ENCODE data around the gene INHBE.
"Not testable (repeated sequence)": the region's sequence is repeated elsewhere in the genome, so short reads cannot be mapped to it uniquely, and the experiment has no call there.

INHBE gene

DNA sequence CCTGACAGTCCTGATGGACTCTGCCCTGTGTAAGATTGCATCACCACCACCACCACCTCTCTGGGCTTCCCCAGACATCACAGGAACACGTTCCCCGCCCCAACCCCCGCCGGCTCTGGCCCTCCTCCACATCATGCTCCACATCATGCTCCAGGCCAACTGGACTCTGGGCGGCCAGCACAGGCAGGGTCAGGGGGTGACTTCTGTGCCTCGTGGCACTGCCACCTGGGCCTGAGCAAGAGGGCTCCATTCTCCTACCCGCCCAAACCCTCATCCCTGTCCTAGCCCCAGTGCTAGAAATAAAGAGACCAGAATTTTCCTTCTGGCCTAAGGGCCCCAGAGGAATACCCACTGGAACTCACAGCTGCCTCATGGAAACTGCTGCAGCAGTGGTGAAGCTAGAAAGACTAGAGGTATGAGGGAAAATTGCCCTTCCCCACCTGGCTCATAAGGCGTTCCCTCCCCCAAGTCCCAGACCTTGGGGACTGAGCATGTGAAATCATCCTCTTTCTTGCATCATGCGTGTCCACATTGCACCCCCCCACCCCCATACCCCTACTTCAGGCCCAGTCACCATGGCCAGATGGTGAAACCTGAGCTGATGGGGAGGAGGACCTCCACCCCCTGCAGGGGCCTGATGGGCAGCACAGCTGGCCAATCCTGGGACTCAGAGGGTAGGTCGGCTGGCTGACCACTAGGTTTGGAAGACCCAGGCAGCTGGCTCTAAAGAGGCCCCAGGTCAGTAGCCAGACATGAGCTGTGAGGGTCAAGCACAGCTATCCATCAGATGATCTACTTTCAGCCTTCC is at the start of gene INHBE:
TSS of gene INHBE (plus strand) at position 742 of the 808 bp plus-strand sequence. CDS start 230 bp downstream, outside the sequence.
- DNase-seq: peak; percentile 83

GRCh38 chr12:57410534-57410933 is 44.6 kb upstream of the INHBE start:
- no peak for DNase-seq

GRCh38 chr12:57414160-57414559 is 40.9 kb upstream of the INHBE start:
- not testable (repeated sequence) for DNase-seq

- DNase-seq: no peak
Observed at GRCh38 chr12:57415088-57415487, 40.0 kb upstream of the INHBE start.

DNA sequence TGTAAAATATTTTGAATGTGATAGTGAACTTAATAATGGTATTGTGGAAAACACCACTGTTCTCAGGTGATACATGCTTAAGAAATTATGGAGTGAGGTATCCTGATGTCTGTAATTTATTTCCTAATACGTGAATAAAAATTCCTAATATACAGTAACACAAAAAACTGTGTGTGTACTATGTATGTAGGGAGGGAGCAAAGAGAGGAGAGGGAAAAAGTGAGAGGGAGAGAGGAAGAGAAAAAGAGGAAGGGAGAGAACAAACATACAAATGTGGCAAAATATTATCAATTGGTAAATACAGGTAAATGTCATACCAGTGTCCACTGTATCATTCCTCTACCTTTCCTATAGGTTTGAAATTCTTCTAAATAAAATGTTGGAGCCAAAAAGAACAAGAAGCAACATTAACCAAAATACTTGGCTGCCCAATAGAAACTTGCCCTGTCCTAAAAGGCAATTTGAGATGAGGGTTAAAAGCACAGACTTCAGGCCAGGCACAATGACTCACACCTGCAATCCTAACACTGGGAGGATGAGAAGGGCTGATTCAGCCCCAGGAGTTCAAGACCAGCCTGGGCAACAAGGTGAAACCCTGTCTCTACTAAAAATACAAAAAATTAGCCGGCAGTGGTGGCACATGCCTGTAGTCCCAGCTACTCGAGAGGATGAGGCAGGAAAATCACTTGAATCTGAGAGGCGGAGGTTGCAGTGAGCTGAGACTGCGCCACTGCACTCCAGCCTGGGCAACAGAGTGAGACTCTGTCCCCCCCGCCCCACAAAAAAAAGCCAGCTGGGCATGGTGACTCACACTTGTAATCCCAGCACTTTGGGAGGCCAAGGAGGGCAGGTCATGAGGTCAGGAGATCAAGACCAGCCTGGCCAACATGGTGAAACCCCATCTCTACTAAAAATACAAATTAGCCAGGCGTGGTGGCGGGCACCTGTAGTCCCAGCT is 38.8 kb upstream of the INHBE start:
- no peak for DNase-seq

GRCh38 chr12:57418255-57418654 is 36.9 kb upstream of the INHBE start:
- no peak for DNase-seq

DNA sequence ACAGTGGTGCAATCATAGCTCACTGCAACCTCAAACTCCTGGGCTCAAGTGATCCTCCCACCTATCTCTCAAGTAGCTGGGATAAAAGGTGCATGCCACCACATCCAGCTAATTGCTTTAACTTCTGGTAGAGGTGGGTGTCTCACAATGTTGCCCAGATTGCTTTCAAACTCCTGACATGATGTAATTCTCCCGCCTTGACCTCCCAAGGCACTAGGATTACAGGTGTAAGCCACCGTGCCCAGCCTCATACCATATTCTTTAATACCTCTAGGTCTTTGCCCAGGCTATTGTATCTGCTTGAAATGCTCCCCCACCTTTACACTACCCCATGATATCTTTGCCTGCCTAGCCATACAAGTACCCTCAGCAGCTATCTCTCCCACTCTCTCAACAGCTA is 35.6 kb upstream of the INHBE start:
- no peak for DNase-seq

DNA sequence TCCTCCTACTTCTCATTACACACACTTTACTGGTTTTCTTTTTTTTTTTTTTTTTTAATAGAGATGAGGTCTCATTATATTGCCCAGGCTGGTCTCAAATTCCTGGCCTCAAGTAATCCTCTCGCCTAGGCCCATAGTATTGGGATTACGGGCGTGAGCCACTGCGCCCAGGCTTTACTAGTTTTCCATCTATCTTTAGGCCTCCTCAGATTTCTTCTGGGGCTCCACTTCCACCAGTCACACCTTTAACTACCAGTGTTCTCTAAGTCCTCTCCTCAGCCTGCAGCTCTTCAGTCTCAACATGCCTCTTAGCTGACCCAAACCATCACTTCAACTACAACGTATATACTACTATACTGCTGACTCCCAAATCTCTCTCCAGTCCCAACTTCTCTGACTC is 34.6 kb upstream of the INHBE start:
- DNase-seq: no peak

- DNase-seq: not testable (repeated sequence)
Observed at GRCh38 chr12:57426948-57427347, 28.2 kb upstream of the INHBE start.

DNA sequence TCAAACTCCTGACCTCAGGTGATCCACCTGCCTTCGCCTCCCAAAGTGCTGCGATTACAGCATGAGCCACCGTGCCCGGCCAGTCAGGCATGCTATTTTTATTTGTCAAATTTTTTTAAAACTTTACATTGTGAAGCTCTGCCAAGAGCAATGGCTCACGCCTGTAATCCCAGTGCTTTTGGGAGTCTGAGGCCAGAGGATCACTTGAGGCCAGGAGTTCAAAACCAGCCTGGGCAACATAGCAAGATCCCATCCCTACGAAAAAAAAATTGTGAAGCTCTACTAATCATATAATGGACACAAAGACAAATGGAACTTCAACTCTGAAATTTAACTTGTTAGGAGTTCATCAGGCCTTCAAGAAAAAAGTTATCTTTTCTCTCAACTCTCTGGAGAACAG is 26.1 kb upstream of the INHBE start:
- DNase-seq: no peak

DNA sequence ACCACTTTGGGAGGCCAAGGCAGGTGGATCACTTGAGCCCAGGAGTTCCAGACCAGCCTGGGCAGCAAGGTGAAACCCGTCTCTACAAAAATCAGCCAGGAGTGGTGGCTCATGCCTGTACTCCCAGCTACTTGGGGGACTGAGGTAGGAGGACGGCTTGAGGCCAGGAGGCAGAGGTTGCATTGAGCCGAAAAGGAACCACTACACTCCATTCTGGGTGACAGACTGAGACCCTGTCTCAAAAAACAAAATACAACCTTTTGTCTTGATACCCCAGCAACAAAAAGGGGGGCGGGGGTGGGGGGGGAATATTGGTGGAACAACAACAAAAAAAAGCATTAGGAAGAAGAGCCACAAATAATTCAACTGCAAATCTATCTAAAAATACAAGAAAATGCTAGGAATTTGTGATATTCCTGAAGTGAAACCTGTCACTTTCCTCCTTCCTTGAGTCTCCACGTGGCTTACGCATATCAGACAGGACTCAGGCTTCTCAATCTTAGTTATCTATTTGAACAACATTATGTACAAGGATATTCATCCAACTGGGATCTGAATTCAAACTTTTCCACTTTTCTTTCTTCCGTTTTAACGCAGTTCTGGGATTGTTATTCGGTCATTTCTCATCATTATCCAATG is 25.5 kb upstream of the INHBE start:
- no peak for DNase-seq

DNA sequence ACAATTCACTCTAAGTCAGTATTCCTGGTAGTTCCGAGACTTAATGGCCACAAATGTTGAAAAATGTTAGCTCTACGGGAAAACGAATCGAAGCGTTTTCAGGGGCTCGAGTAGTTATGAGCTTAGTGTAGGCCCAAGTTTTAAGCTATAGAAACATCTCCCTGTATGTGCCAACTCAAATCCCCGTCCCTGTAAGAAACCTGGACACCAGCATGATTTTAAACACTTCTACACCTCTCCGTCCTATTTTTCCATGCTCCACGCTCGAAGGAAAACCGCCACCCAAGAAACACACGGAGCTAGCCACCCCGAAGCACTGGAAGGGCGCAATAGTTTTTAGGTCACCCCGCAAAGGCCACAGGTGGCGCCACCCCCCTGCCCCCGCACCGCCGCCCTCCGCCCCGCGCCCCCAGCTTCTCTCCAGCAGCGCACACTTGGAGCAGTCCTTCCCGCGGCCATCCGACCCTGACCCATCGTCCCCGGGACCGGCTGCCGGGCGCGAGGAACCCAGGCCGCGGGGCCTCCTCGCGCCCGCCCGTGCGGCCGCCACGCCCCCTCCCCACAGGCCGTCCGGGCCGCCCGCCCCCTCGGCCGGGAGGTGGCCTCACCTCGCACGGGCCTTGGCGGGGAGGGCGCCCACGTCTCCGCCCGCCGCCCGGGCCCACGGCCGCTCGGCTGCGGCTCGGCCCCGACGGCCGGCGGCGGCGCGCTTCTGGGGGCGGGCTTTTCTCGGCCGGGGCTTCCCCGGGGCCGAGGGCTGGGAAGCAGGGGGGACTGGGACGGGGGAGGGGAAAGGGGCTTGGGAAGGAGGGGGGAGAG is 24.8 kb upstream of the INHBE start:
- DNase-seq: no peak

DNA sequence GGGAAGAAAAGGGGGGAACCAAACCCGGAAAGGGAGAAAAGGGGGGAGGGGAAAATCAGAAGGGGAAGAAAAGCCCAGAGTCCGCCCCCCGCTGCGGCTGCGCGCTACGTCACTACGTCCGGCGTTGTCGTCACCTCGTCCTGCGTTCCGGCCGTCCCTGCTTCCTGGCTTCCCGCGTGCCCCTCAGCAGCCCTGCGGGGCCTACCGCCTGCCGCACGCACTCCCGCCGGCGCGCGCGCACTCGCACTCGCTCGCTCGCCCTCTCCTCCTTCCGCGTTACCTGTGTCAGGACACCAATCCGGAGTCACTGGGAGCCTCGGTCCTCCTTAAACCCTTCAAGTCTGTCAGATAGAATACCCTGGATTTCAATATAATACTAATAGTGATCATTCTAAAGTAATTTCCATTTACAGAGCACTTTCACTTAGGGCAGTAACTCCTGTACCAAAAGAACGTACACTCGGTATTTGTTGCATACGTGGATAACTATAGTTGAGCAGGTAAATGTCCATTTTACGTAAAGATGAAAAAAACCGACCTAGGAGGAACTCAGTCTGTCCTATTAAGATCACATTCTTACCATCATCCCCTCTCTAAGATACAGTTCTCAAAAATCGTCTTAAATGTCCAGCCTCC is 24.1 kb upstream of the INHBE start, which contains the start of gene R3HDM2:
TSS of gene R3HDM2 (minus strand) at position 113 of the 636 bp plus-strand sequence. CDS start 120,615 bp downstream, outside the sequence.
- DNase-seq: peak; percentile 68

DNA sequence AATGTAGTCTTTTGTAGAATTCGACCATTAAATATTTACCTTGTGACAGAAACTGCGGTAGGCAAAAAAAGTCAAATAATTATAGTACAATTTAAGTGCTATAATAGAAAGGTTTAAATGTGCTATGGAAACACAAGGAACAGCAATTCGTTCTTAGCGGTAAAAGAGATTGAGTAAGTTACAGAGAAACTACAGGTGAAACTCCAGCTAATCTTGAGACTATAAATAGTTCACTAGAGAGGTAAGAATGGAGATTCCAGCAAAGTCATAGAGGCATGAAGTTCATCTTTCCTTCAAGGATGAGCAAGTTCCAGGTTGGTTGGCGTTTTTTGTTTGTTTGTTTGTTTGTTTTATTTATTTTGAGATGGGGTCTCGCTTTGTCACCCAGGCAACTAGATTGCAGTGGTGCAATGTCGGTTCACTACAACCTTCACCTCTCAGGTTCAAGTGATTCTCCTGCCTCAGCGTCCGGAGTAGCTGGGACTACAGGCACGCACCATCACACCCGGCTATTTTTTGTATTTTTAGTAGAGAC is 23.4 kb upstream of the INHBE start:
- no peak for DNase-seq

- no peak for DNase-seq
Observed at GRCh38 chr12:57433370-57433769, 21.7 kb upstream of the INHBE start.

DNA sequence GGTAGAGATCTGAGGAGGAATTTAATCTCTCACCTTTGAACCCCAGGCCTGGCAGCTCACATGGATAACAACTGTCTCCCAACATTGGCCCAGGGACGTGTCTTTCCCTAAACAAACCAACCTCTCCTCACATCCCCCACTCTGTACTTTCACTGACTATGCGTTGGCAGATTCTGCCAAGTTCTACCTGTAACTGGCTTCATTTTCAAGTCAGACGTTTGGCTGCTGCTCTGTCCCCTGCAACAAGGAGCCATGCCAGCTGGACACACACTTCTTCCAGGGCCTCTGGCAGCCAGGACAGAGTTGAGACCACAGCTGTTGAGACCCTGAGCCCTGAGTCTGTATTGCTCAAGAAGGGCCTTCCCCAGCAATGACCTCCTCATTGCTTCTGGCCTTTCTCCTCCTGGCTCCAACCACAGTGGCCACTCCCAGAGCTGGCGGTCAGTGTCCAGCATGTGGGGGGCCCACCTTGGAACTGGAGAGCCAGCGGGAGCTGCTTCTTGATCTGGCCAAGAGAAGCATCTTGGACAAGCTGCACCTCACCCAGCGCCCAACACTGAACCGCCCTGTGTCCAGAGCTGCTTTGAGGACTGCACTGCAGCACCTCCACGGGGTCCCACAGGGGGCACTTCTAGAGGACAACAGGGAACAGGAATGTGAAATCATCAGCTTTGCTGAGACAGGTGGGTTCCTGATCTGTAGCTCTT is 20.4 kb upstream of the INHBE start, which contains the start of gene INHBC:
TSS of gene INHBC (plus strand) at position 268 of the 707 bp plus-strand sequence. CDS start at position 371, 103 bp downstream.
- no peak for DNase-seq

DNA sequence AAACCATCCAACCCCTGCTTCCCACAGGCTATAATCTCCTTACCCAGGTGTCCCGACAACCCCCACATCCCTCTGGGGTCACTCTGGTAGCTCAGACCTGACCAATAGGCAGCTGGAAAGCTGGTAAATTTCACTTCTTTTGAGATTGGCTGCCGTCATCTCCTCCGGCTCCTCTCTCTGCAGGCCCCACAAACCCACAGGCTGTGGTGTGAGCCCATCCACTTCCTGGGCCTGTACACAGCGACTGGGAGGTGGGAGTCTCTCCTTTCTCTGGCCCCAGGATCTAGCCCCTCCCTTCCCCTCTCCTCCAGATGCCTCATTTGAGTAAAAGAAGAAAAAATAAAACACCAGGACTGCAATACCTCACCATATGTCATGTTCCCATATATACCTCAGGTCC is 19.8 kb upstream of the INHBE start:
- DNase-seq: no peak

GRCh38 chr12:57438400-57438799 is 16.7 kb upstream of the INHBE start:
- DNase-seq: no peak

DNA sequence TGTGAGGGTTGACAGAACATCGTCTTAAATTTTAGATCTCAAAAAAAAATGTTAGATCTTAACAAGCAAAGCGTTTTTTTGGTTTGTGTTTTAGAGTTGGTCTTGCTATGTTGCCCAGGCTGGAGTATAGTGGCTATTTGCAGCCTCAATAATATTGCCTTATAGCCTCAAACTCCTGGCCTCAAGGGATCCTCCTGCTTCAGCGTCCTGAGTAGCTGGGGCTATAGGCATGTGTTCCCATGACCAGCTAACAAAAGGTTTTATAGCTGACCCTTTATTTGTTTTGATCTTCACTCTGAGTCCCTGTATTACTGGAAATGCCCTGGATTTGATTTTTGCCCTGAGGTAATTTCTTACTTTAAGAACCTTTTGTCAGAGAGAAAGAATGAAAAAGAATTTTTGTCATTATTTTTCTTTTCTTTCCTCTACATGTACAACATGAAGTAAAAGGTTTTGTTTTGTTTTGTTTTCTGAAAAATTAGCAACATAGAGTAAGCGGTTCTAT is 15.3 kb upstream of the INHBE start:
- DNase-seq: no peak

DNA sequence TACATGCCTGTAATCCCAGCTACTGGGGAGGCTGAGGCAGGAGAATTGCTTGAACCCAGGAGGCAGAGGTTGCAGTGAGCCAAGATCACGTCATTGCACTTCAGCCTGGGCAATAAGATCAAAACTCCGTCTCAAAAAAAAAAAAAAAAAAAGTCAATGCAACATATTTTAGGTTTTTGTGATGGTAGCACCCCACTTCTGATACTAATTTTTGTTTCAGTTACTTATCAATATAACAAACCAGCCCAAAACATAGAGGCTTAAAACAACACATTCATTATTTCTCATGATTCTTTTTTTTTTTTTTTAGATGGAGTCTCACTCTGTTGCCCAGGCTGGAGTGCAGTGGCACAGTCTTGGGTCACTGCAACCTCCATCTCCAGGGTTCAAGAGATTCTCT is 13.7 kb upstream of the INHBE start:
- DNase-seq: not testable (repeated sequence)
